ENCODE data around the gene FNBP1.

The FNBP1 gene

GRCh38 chr9:130042885-130043653 lies at the start of gene FNBP1:
FNBP1 (minus strand) TSS chr9:130043189; CDS start chr9:130042975, 214 bp downstream.
- Histone ChIP-seq H3K9ac (ENCODE audit: low read length) (peak within 1 kb of the TSS; percentile 80), H3K4me3 (ENCODE audit: low read length) (peak within 1 kb of the TSS; percentile 88), H3K4me1 (ENCODE audit: control insufficient read depth, insufficient read depth, low read length) (peaks cover 29% of the 10 kb centered on the region), H3K27ac (ENCODE audit: low read depth, low read length) (peak within 1 kb of the TSS; percentile 98), H3K27me3 (ENCODE audit: control insufficient read depth, insufficient read depth, low read length) (no peaks in the 10 kb centered on the region), H3K36me3 (ENCODE audit: control insufficient read depth, insufficient read depth, low read length) (no peaks in the 10 kb centered on the region)

DNA sequence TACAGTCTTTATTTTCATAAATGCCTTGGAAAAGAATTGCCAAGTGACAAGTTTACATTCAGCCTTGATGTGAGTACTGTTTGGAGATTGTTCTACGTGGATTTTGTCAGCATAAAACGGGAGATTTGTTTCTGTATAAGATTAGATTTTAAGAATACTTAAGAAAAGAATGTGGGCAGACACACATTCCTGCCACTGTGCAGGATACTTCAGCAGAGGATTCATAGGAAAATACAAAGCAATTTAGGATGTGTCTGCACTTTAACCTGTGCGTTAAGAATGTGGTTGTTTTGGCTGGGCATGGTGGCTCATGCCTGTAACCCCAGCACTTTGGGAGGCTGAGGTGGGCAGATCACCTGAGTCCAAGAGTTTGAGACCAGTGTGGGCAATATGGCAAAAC lies 47.9 kb upstream of the FNBP1 start:
- no peak overlapping the region for H3K9ac ChIP-seq (ENCODE audit: low read length)
- no peak overlapping the region for H3K4me3 ChIP-seq (ENCODE audit: low read length)
- peaks cover 15% of the 10 kb centered on the region for H3K36me3 ChIP-seq (ENCODE audit: control insufficient read depth, insufficient read depth, low read length)
- H3K27me3 ChIP-seq (ENCODE audit: control insufficient read depth, insufficient read depth, low read length) = no peaks in the 10 kb centered on the region
- H3K4me1 ChIP-seq (ENCODE audit: control insufficient read depth, insufficient read depth, low read length) = no peaks in the 10 kb centered on the region
- H3K27ac ChIP-seq (ENCODE audit: low read depth, low read length) = no peak overlapping the region

- Histone ChIP-seq H3K9ac (ENCODE audit: low read length) (no peak overlapping the region), H3K4me1 (ENCODE audit: control insufficient read depth, insufficient read depth, low read length) (no peaks in the 10 kb centered on the region), H3K27ac (ENCODE audit: low read depth, low read length) (no peak overlapping the region), H3K4me3 (ENCODE audit: low read length) (no peak overlapping the region), H3K27me3 (ENCODE audit: control insufficient read depth, insufficient read depth, low read length) (no peaks in the 10 kb centered on the region), H3K36me3 (ENCODE audit: control insufficient read depth, insufficient read depth, low read length) (peaks cover 12% of the 10 kb centered on the region)
These were observed 46.2 kb upstream of the FNBP1 start for GRCh38 chr9:130089141-130089540.

GRCh38 chr9:130088051-130088450 lies 45.1 kb upstream of the FNBP1 start:
- no peak overlapping the region for H3K9ac ChIP-seq (ENCODE audit: low read length)
- no peaks in the 10 kb centered on the region for H3K4me1 ChIP-seq (ENCODE audit: control insufficient read depth, insufficient read depth, low read length)

DNA sequence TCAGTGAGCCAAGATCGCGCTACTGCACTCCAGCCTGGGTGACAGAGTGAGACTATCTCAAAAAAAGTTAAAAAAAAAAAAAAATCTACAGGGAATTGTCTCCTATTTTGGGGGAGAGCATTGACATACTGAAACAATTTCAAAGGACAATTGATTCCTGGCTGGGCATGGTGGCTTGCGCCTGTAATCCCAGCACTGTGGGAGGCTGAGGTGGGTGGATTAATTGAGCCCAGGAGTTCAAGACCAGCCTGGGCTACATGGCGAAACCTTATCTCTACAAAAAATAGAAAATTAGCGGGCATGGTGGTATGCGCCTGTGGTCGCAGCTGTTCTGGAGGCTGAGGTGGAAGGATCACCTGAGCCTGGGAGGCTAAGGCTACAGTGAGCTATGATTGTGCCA lies 41.3 kb upstream of the FNBP1 start:
- H3K4me1 ChIP-seq (ENCODE audit: control insufficient read depth, insufficient read depth, low read length) = no peaks in the 10 kb centered on the region
- no peak overlapping the region for H3K4me3 ChIP-seq (ENCODE audit: low read length)
- H3K27me3 ChIP-seq (ENCODE audit: control insufficient read depth, insufficient read depth, low read length) = no peaks in the 10 kb centered on the region
- H3K27ac ChIP-seq (ENCODE audit: low read depth, low read length) = no peak overlapping the region
- no peak overlapping the region for H3K9ac ChIP-seq (ENCODE audit: low read length)
- H3K36me3 ChIP-seq (ENCODE audit: control insufficient read depth, insufficient read depth, low read length) = peaks cover 19% of the 10 kb centered on the region

More at GRCh38 chr9:130088051-130088450, 45.1 kb upstream of the FNBP1 start:
- no peaks in the 10 kb centered on the region for H3K27me3 ChIP-seq (ENCODE audit: control insufficient read depth, insufficient read depth, low read length)
- peaks cover 17% of the 10 kb centered on the region for H3K36me3 ChIP-seq (ENCODE audit: control insufficient read depth, insufficient read depth, low read length)
- H3K4me3 ChIP-seq (ENCODE audit: low read length) = no peak overlapping the region
- H3K27ac ChIP-seq (ENCODE audit: low read depth, low read length) = no peak overlapping the region

DNA sequence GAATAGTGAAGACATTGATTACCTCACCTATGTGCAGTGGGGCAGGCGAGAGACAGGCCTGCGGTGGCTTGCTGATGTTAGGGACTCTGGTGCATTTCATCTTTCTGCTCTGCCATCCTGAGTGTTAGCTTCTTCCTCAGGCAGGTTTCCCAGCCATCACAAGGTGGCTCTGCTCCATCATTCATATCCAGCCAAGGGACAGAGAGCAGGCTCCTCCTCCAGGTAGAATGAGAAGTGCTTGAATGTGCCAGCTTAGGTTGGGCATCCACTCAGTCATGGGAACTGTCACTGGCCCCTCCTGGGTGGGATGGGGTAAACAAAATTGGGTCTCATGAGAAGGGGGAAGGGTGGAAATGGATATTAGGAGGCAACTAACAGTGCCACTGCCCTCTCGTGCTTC lies 35.6 kb upstream of the FNBP1 start:
- Histone ChIP-seq H3K27ac (ENCODE audit: low read depth, low read length) (no peak overlapping the region), H3K4me1 (ENCODE audit: control insufficient read depth, insufficient read depth, low read length) (no peaks in the 10 kb centered on the region), H3K4me3 (ENCODE audit: low read length) (no peak overlapping the region), H3K9ac (ENCODE audit: low read length) (no peak overlapping the region), H3K36me3 (ENCODE audit: control insufficient read depth, insufficient read depth, low read length) (peaks cover 28% of the 10 kb centered on the region), H3K27me3 (ENCODE audit: control insufficient read depth, insufficient read depth, low read length) (no peaks in the 10 kb centered on the region)

DNA sequence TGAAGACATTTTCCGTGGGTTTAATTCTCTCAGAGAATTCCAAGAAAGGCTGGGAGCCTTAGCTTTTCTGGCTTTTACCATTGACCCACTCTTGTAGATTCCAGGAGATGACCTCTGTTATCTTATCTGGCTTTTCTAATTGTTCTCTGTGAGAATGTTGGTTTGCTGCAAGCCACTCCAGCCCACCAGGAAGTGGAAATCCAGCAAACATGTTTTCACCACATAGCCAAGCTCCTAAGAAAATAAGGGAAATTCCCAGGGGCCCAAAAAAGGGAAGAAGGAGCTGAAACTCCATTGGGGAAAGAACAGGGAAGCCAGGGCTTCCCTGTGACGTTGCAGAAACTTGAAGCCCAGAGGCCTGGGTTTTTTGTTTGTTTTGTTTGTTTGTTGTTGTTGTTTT lies 30.4 kb upstream of the FNBP1 start:
- no peak overlapping the region for H3K4me3 ChIP-seq (ENCODE audit: low read length)
- no peak overlapping the region for H3K27ac ChIP-seq (ENCODE audit: low read depth, low read length)
- H3K9ac ChIP-seq (ENCODE audit: low read length) = no peak overlapping the region
- peaks cover 7% of the 10 kb centered on the region for H3K36me3 ChIP-seq (ENCODE audit: control insufficient read depth, insufficient read depth, low read length)
- no peaks in the 10 kb centered on the region for H3K4me1 ChIP-seq (ENCODE audit: control insufficient read depth, insufficient read depth, low read length)
- H3K27me3 ChIP-seq (ENCODE audit: control insufficient read depth, insufficient read depth, low read length) = no peaks in the 10 kb centered on the region

GRCh38 chr9:130072515-130073235 lies 29.7 kb upstream of the FNBP1 start:
- H3K4me1 ChIP-seq (ENCODE audit: control insufficient read depth, insufficient read depth, low read length) = no peaks in the 10 kb centered on the region
- H3K27me3 ChIP-seq (ENCODE audit: control insufficient read depth, insufficient read depth, low read length) = no peaks in the 10 kb centered on the region
- peaks cover 6% of the 10 kb centered on the region for H3K36me3 ChIP-seq (ENCODE audit: control insufficient read depth, insufficient read depth, low read length)
- H3K9ac ChIP-seq (ENCODE audit: low read length) = no peak overlapping the region
- H3K27ac ChIP-seq (ENCODE audit: low read depth, low read length) = no peak overlapping the region
- no peak overlapping the region for H3K4me3 ChIP-seq (ENCODE audit: low read length)

DNA sequence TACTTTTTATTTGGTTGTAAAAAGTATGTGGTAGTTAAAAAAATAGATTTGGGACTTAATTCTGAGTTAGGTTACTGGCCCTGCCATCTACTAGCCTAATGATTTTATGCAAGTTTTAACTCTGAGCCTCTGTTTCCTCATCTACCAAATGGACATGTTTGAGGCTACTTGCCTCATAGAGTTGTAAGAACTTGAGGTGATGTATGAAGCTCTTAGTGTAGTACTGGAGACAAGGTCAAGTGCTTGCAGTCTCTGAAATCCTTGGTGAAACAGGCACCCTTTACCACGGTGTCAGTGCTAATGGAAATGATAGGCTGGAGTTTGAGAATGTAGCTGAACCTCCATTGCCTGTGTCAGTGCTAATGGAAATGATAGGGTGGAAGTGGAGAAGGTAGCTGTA lies 26.1 kb upstream of the FNBP1 start:
- H3K36me3 ChIP-seq (ENCODE audit: control insufficient read depth, insufficient read depth, low read length) = no peaks in the 10 kb centered on the region
- no peak overlapping the region for H3K27ac ChIP-seq (ENCODE audit: low read depth, low read length)
- H3K4me1 ChIP-seq (ENCODE audit: control insufficient read depth, insufficient read depth, low read length) = no peaks in the 10 kb centered on the region
- H3K9ac ChIP-seq (ENCODE audit: low read length) = no peak overlapping the region
- no peaks in the 10 kb centered on the region for H3K27me3 ChIP-seq (ENCODE audit: control insufficient read depth, insufficient read depth, low read length)
- H3K4me3 ChIP-seq (ENCODE audit: low read length) = no peak overlapping the region

DNA sequence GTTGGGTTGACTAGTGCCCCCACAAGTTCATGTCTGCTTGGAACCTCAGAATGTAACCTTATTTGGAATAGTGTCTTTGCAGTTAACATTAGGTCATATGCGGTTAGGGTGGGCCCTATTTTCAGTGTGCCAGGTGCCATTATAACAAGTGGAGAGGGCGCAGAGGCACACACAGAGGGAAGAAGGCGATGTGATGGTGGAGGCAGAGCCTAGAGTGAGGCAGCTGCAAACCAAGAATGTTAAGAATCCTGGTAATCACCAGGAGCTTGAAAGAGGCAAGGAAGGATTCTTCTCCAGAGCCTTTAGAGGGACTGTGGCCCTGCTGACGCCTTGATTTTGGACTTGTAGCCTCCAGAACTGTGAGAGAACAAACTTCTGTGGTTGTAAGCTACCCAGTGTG lies 21.6 kb upstream of the FNBP1 start:
- no peak overlapping the region for H3K9ac ChIP-seq (ENCODE audit: low read length)
- H3K36me3 ChIP-seq (ENCODE audit: control insufficient read depth, insufficient read depth, low read length) = no peaks in the 10 kb centered on the region
- H3K4me1 ChIP-seq (ENCODE audit: control insufficient read depth, insufficient read depth, low read length) = no peaks in the 10 kb centered on the region
- no peak overlapping the region for H3K4me3 ChIP-seq (ENCODE audit: low read length)
- H3K27me3 ChIP-seq (ENCODE audit: control insufficient read depth, insufficient read depth, low read length) = no peaks in the 10 kb centered on the region
- H3K27ac ChIP-seq (ENCODE audit: low read depth, low read length) = no peak overlapping the region

DNA sequence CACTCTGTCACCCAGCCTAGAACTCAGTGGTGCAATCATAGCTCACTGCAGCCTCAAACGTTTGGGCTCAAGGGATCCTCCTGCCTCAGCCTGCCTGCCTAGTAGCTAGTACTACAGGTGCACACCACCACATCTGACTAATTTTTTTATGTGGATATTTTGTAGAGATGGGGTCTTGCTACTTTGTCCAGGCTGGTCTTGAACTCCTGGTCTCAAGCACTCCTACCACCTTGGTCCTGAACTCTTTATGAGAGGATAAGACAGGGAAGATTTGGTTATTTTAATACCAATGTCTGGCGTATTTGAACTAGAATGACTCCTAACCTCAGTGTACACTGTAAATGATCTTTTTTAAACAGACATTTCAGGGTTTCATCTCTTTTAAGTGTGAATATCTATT lies 19.8 kb upstream of the FNBP1 start:
- Histone ChIP-seq H3K27ac (ENCODE audit: low read depth, low read length) (no peak overlapping the region), H3K4me1 (ENCODE audit: control insufficient read depth, insufficient read depth, low read length) (peaks cover 3% of the 10 kb centered on the region), H3K27me3 (ENCODE audit: control insufficient read depth, insufficient read depth, low read length) (no peaks in the 10 kb centered on the region), H3K36me3 (ENCODE audit: control insufficient read depth, insufficient read depth, low read length) (peaks cover 3% of the 10 kb centered on the region), H3K9ac (ENCODE audit: low read length) (no peak overlapping the region), H3K4me3 (ENCODE audit: low read length) (no peak overlapping the region)

GRCh38 chr9:130060296-130060695 lies 17.3 kb upstream of the FNBP1 start:
- Histone ChIP-seq H3K4me1 (ENCODE audit: control insufficient read depth, insufficient read depth, low read length) (peaks cover 3% of the 10 kb centered on the region), H3K9ac (ENCODE audit: low read length) (no peak overlapping the region), H3K27ac (ENCODE audit: low read depth, low read length) (no peak overlapping the region), H3K4me3 (ENCODE audit: low read length) (no peak overlapping the region), H3K27me3 (ENCODE audit: control insufficient read depth, insufficient read depth, low read length) (no peaks in the 10 kb centered on the region), H3K36me3 (ENCODE audit: control insufficient read depth, insufficient read depth, low read length) (peaks cover 3% of the 10 kb centered on the region)

- H3K9ac ChIP-seq (ENCODE audit: low read length) = no peak overlapping the region
- H3K27ac ChIP-seq (ENCODE audit: low read depth, low read length) = no peak overlapping the region
- H3K4me3 ChIP-seq (ENCODE audit: low read length) = no peak overlapping the region
- H3K27me3 ChIP-seq (ENCODE audit: control insufficient read depth, insufficient read depth, low read length) = no peaks in the 10 kb centered on the region
- peaks cover 9% of the 10 kb centered on the region for H3K4me1 ChIP-seq (ENCODE audit: control insufficient read depth, insufficient read depth, low read length)
- H3K36me3 ChIP-seq (ENCODE audit: control insufficient read depth, insufficient read depth, low read length) = peaks cover 3% of the 10 kb centered on the region
These were observed 15.9 kb upstream of the FNBP1 start for GRCh38 chr9:130058887-130059286.
